ENCODE results near the gene NSMF.

DNA sequence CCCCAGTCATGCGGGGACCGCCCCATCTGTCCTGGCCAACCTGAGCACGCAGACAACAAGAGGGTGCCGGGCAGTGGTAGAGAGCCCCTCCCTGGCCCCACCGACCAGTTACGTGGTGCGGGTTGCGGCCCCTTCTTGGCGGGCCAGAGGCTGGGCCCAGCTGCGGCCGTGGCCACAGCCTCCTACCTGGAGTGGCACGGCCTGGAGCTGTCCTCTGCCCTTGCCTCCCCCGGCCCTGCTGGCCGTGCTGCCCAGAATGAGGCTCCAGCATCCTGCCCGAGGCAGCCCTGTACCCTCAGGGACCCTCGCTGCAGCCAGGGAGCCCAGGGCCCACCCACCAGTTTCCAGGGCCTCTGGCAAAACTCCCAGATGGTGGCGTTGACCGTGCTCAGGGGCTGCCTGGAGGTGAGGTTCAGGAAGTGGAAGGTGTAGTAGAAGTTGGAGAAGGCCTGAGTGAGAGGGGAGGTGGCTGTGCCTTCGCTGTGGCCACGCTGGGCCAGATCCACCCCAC, 23.7 kb downstream of the NSMF start:
- TF ChIP-seq POLR2A (IDR thresholded peaks at IDR 0.05) = no peak
- TF ChIP-seq, protein P1, sequence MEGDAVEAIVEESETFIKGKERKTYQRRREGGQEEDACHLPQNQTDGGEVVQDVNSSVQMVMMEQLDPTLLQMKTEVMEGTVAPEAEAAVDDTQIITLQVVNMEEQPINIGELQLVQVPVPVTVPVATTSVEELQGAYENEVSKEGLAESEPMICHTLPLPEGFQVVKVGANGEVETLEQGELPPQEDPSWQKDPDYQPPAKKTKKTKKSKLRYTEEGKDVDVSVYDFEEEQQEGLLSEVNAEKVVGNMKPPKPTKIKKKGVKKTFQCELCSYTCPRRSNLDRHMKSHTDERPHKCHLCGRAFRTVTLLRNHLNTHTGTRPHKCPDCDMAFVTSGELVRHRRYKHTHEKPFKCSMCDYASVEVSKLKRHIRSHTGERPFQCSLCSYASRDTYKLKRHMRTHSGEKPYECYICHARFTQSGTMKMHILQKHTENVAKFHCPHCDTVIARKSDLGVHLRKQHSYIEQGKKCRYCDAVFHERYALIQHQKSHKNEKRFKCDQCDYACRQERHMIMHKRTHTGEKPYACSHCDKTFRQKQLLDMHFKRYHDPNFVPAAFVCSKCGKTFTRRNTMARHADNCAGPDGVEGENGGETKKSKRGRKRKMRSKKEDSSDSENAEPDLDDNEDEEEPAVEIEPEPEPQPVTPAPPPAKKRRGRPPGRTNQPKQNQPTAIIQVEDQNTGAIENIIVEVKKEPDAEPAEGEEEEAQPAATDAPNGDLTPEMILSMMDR (IDR thresholded peaks at IDR 0.05) = no peak
- TF ChIP-seq POLR2AphosphoS5 (IDR thresholded peaks at IDR 0.05) = no peak
